Peyer's patch (tissue), 4 donors: Measurements from ENCODE around the gene KLHL29.

Source experiments
- POLR2A ChIP-seq, 2 donors: fragments of 450-650 bp; IDR thresholded peaks; one replicate each; pipeline ENCODE4 v1.5.1; 2017; ENCODE audit warnings: antibody characterized with exemption in 2 of 2, mild to moderate bottlenecking in 2 of 2, moderate library complexity in 2 of 2
- TF ChIP-seq, protein P1 (sequence below), 6 experiments: fragments of 450-650 bp in 4 of 6; fragments of 200-600 bp in 2 of 6; sonication (generic) in 1 of 6; IDR thresholded peaks; one replicate each; pipeline ENCODE4 v1.5.1; 2017 to 2019; ENCODE audit warnings: antibody characterized with exemption in 6 of 6, mild to moderate bottlenecking in 3 of 6, moderate library complexity in 1 of 6

DNA sequence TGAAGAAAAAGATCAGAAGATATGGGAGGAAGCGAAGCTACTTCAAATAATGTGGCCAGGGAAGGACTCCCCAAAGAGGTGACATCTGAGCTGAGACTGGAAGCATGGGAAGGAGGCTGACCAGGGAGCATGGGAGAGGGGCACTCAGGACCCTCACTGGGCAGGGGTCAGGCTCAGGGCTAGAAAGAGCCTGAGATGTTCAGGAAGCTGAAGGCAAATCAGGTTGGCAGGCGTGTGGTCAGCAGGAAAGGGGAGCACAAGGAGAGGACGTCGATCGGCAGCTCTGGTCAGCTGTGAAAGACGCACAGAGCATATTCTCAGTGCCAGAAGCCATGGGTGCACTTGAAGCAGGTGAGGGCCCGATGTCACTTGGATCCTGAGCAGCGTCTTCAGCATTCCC is 38.2 kb upstream of the KLHL29 start:
- TF ChIP-seq, protein P1, sequence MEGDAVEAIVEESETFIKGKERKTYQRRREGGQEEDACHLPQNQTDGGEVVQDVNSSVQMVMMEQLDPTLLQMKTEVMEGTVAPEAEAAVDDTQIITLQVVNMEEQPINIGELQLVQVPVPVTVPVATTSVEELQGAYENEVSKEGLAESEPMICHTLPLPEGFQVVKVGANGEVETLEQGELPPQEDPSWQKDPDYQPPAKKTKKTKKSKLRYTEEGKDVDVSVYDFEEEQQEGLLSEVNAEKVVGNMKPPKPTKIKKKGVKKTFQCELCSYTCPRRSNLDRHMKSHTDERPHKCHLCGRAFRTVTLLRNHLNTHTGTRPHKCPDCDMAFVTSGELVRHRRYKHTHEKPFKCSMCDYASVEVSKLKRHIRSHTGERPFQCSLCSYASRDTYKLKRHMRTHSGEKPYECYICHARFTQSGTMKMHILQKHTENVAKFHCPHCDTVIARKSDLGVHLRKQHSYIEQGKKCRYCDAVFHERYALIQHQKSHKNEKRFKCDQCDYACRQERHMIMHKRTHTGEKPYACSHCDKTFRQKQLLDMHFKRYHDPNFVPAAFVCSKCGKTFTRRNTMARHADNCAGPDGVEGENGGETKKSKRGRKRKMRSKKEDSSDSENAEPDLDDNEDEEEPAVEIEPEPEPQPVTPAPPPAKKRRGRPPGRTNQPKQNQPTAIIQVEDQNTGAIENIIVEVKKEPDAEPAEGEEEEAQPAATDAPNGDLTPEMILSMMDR (IDR thresholded peaks at IDR 0.05) = no peak
- no peak for TF ChIP-seq POLR2A (IDR thresholded peaks at IDR 0.05)
